ENCODE results near the gene ZBTB25. TPM values are rescaled to one million over a fixed set of nuclear protein-coding genes. Genes with fewer than 3 reads are reported as not detected.

The ZBTB25 gene
- total RNA-seq, 1 donor from 2014 or later: 9.4 TPM

GRCh38 chr14:64464651-64465050 lies 39.0 kb downstream of the ZBTB25 start:
- peaks cover 6% of the 10 kb centered on the region for H3K4me1 Mint-ChIP-seq (ENCODE audit: unreplicated experiment)
- peaks cover 2% of the 10 kb centered on the region for H3K36me3 Mint-ChIP-seq (ENCODE audit: low read depth, unreplicated experiment)
- peak overlapping the region; percentile 87 for H3K4me3 Mint-ChIP-seq (ENCODE audit: unreplicated experiment)
- H3K9me3 Mint-ChIP-seq (ENCODE audit: unreplicated experiment): no peaks in the 10 kb centered on the region
- peak overlapping the region; percentile 10 for H3K27ac Mint-ChIP-seq (ENCODE audit: unreplicated experiment)
- no peak for TF ChIP-seq CTCF (IDR thresholded peaks at IDR 0.05; ENCODE audit: unreplicated experiment)
- peaks cover 2% of the 10 kb centered on the region for H3K27me3 Mint-ChIP-seq (ENCODE audit: unreplicated experiment)
- no peak for DNase-seq (ENCODE audit: low spot score)

GRCh38 chr14:64463873-64464272 lies 39.8 kb downstream of the ZBTB25 start:
- Mint-ChIP-seq H3K36me3 (ENCODE audit: low read depth, unreplicated experiment) (peaks cover 2% of the 10 kb centered on the region), H3K4me3 (ENCODE audit: unreplicated experiment) (no peak overlapping the region), H3K27ac (ENCODE audit: unreplicated experiment) (no peak overlapping the region), H3K9me3 (ENCODE audit: unreplicated experiment) (no peaks in the 10 kb centered on the region), H3K27me3 (ENCODE audit: unreplicated experiment) (peaks cover 5% of the 10 kb centered on the region), H3K4me1 (ENCODE audit: unreplicated experiment) (peaks cover 8% of the 10 kb centered on the region)
- no peak for TF ChIP-seq CTCF (IDR thresholded peaks at IDR 0.05; ENCODE audit: unreplicated experiment)
- DNase-seq (ENCODE audit: low spot score): no peak

- H3K36me3 Mint-ChIP-seq (ENCODE audit: low read depth, unreplicated experiment): peaks cover 2% of the 10 kb centered on the region
These were observed 40.4 kb downstream of the ZBTB25 start for GRCh38 chr14:64463195-64463594.

DNA sequence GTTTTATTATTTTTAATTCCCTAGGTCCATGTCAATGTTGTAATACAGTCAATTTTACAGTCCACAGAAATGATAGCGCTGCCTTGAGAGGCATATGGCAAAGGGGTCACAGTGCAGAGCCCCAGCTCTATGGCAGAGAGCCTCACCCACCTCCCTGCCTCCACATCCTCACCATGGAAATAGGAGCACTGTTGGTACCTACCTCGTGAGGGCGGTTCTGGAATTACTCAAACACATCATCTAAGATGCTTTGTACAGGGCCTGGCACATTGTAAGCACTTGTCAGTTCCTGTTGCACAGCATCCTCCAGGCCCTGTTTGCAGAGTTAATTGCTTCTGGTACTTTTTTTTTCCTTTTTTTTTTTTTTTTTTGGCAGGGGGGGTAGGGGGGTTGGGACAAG lies 42.4 kb downstream of the ZBTB25 start:
- Mint-ChIP-seq H3K27me3 (ENCODE audit: unreplicated experiment) (peaks cover 5% of the 10 kb centered on the region), H3K9me3 (ENCODE audit: unreplicated experiment) (no peaks in the 10 kb centered on the region), H3K36me3 (ENCODE audit: low read depth, unreplicated experiment) (peaks cover 2% of the 10 kb centered on the region), H3K4me3 (ENCODE audit: unreplicated experiment) (no peak overlapping the region), H3K4me1 (ENCODE audit: unreplicated experiment) (peaks cover 8% of the 10 kb centered on the region), H3K27ac (ENCODE audit: unreplicated experiment) (no peak overlapping the region)
- TF ChIP-seq CTCF (IDR thresholded peaks at IDR 0.05; ENCODE audit: unreplicated experiment): no peak
- DNase-seq (ENCODE audit: low spot score): no peak

More at GRCh38 chr14:64463195-64463594, 40.4 kb downstream of the ZBTB25 start:
- peaks cover 8% of the 10 kb centered on the region for H3K4me1 Mint-ChIP-seq (ENCODE audit: unreplicated experiment)
- H3K27ac Mint-ChIP-seq (ENCODE audit: unreplicated experiment): no peak overlapping the region
- peaks cover 5% of the 10 kb centered on the region for H3K27me3 Mint-ChIP-seq (ENCODE audit: unreplicated experiment)
- DNase-seq (ENCODE audit: low spot score): no peak
- H3K9me3 Mint-ChIP-seq (ENCODE audit: unreplicated experiment): no peaks in the 10 kb centered on the region
- H3K4me3 Mint-ChIP-seq (ENCODE audit: unreplicated experiment): no peak overlapping the region
- TF ChIP-seq CTCF (IDR thresholded peaks at IDR 0.05; ENCODE audit: unreplicated experiment): no peak

DNA sequence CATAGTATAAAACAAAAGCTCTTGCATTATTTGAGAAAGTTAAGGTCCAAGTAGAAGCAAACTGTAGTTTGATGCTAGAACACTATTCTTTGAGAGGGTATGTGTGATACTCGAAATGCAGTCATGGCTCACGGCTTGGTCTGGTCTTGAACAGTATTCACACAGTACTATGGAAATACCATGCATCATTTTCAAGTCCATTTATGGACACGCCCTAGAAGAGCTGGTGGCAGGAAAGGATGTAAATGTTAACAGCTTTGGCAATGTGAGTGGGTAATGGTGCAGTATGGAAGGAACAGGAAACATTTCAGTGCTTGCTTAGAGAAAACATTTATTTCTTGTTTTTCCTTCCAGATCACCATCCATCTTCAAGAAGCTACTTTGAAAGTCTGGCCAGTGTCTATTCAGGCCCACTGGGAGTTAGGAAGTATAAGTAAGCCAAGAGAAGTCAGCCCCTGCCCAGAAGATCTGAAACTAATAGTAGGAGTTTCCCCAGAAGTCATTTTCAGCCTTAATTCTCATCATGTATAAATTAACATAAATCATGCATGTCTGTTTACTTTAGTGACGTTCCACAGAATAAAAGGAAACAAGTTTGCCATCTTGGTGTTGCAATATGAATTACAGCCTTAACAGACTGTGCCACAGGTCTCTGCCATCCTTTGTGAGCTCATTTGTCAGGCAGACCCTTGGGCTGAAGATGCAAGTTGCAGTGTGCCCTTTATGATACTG lies 44.1 kb downstream of the ZBTB25 start:
- H3K27me3 Mint-ChIP-seq (ENCODE audit: unreplicated experiment): peaks cover 5% of the 10 kb centered on the region
- DNase-seq (ENCODE audit: low spot score): no peak
- H3K9me3 Mint-ChIP-seq (ENCODE audit: unreplicated experiment): no peaks in the 10 kb centered on the region
- peaks cover 2% of the 10 kb centered on the region for H3K4me1 Mint-ChIP-seq (ENCODE audit: unreplicated experiment)
- TF ChIP-seq CTCF (IDR thresholded peaks at IDR 0.05; ENCODE audit: unreplicated experiment): no peak
- H3K36me3 Mint-ChIP-seq (ENCODE audit: low read depth, unreplicated experiment): peaks cover 2% of the 10 kb centered on the region
- no peak overlapping the region for H3K27ac Mint-ChIP-seq (ENCODE audit: unreplicated experiment)
- H3K4me3 Mint-ChIP-seq (ENCODE audit: unreplicated experiment): no peak overlapping the region

All from endothelial cell (in vitro differentiated cells).